AML-193 (cell line): ENCODE measurements around the gene RAB35.

Experiments
- DNase-seq, 2 experiments: peaks; one replicate each; lab custom pipeline; 2025; lab: John Stamatoyannopoulos, UW

Gene RAB35

DNA sequence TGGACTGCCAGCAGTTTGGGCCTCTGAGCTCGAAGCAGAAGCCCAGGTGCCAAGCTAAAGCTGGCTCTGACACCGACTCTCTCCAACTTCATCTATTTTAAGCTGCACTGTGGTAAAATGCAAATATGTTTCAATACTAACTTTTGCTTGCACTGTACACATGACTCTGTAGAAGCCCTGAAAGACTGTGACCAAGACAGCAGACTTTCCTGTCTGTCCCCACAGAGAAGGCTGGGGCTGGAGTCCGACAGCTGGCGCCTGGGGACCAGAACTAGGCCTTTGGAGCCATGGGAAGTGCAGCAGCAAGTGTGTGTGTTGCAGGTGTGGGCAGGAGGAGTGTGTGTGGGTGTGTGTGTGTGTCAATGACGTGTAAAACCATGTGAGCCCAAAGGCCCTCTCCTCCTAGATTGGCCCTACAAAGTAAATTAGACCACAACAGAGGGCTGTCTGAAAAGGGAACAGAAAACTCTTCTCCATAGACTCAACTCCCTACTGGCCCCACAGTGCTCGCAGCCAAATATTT is 16.4 kb upstream of the RAB35 start:
- no peak for DNase-seq

GRCh38 chr12:120132054-120132836 is 15.7 kb upstream of the RAB35 start:
- no peak for DNase-seq

- DNase-seq: no peak
Observed at GRCh38 chr12:120131116-120131515, 14.6 kb upstream of the RAB35 start.

GRCh38 chr12:120130011-120130410 is 13.5 kb upstream of the RAB35 start:
- DNase-seq: no peak

DNA sequence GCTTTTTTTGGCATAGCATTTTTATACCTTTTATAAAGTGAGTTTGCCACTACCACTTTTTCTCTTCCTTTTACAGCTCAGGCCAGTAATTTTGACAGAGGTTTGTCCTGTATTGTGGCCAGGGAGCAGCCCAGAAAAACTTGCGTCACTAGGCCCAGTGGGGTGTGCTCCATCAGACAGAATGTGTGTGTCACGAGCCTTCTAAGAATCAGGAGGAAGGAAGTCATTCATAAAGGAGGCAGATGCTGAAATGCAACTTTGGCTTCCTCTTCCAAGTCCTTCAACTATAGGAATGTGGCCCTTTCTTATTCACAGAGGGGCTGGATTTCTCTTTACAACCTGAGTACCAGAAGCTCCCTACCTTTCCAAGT is 10.1 kb upstream of the RAB35 start:
- peak; percentile 88 to 91 for DNase-seq

- DNase-seq: no peak
Observed at GRCh38 chr12:120125792-120126634, 9.5 kb upstream of the RAB35 start.

DNA sequence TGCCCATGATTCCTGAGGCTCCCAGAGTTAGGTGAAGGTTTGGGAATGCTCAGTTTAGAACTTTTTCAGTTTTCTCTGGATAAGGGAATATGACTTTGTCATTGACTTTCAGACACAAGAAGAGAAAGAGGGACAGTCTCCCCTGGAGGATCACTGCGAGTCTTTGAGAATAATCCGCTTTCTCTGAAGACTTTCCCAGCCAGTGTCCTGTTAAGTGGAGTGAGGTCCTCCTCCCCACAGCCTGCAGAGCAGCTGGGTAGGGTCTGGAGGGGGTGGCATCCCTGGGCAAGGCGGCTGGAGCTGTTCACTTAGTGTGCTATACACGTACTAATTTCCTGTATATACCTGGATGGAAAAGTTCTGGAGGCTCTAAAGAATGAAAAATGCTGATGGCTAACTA is 8.5 kb upstream of the RAB35 start:
- DNase-seq: no peak

GRCh38 chr12:120121766-120122293 is 5.3 kb upstream of the RAB35 start:
- DNase-seq: no peak

GRCh38 chr12:120121343-120121742 is 4.8 kb upstream of the RAB35 start:
- DNase-seq: no peak

DNA sequence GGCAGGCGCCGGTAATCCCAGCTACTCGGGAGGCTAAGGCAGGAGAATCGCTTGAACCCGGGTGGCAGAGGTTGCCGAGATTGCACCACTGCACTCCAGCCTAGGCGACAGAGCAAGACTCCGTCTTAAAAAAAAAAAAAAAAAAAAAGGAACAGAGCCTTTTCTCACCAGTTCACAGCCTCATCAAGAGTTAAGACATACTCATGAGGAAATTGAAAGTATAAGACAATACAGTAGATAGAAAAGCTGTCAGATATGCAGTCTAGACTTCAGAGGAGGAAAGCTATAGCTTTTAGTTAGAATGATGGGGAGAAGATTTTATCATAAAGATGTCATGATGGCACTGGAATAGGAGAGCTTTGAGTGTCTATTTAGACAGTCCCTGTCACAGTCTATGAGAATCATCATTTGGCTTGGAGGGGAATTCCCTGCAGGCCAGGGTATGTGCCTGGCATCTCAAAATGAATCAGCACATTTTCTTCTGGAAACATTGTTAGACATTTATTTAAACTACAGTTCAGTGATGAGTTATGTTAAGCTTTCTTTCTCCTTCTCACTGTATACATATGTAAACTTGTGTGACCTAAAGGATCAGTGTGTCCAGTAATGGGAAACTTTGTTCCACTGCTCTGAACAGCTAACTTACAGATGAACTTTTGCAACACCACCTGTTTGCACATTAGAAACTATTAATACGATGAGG is 2.9 kb upstream of the RAB35 start:
- DNase-seq: peak; percentile 40 to 53

- DNase-seq: no peak
Observed at GRCh38 chr12:120118321-120119061, 1.9 kb upstream of the RAB35 start.

DNA sequence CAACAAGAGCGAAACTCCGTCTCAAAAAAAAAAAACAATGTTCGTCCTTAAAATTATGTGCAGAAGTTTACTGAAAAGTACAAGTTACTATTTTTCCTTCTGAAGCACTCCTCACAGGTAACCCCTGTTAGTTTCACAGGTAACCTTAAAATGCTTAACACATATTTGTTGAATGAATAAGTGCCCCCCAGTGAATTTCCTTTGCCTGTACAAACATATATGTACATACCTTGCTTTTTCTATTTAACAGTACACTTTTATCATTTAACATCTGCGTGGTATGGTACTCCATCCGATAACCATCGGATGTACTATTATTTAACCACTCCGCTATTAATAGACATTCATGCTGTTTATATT is 1.4 kb upstream of the RAB35 start:
- DNase-seq: no peak

DNA sequence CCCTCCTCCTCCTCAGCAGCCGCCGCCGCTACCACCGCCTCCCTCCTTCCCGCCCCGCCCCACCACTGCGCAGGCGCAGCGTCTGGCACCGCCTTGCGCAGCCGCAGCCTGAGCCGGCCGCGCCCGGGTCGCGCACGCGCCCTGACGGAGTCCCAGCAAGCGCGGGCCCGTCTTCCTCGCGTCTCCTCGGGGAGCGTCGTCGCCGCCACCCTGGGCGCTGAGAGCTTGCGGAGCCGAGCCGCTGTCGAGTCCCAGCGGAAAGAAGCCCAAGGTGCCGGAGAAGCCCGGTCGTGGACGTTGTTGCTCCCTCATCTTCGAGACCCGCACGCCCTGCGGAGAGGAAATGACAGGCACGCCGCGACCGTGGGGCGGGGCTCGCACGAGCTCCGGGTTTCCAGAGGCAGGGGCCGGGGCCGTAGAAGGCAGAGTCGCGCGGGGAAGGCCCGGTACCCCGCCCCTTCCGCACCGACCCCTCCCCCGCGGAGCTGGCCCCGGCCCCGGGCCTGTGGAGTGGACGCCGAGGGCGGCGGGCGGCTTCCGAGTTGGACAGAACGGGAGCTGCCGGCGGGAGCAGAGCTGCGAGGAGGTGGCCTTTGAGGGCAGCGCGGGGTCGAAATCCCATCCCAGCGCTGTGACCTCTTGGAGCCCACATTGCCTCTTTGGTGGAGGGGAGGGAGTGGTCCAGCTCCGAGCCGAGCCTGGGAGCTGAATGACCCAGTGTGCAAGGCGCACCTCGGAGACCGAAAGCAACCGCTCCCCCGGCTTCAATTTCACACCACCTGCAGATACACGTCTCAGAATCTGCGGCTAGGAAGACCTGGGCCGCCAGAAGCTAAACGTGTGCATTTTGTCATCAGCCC is 469 bp upstream of the RAB35 start:
- peak; percentile 81 for DNase-seq

DNA sequence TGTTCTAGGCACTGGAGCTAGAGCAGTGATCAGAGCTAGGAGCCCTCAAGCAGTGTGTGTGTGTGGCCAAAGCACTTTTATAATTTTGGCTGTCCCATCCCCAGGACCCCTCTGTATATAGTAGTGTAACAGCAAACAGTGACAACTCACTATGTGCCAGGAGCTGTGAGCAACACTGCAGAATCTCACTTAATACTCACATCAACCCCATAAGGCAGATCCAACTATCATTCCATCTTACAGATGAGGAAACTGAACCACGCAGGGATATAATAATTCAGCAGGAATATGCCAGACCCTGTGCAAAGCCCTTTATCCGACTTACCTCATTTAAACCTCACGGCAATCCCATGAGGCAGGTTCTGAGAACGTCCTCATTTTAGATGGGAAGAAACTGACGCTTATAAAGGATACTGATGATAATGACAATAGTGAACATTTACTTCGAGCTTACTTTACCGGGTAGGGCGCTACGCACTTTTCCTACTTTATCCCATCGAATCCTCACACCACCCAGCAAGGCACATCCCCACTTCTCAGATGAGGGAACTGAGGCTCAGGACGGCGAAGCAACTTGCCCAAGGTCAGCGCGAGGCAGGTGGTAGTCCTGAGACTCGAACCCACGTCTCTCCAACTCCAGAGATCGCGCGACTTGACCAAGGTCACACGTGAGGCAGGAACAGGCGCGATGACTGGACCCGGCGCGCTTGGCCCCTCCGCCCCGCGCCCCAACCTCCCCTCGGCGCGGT is 687 bp downstream of the RAB35 start:
- peak; percentile 35 to 39 for DNase-seq

GRCh38 chr12:120115066-120115465 is 1.5 kb downstream of the RAB35 start:
- DNase-seq: no peak

GRCh38 chr12:120110550-120111501 is 5.7 kb downstream of the RAB35 start:
- peak; percentile 70 to 80 for DNase-seq

DNA sequence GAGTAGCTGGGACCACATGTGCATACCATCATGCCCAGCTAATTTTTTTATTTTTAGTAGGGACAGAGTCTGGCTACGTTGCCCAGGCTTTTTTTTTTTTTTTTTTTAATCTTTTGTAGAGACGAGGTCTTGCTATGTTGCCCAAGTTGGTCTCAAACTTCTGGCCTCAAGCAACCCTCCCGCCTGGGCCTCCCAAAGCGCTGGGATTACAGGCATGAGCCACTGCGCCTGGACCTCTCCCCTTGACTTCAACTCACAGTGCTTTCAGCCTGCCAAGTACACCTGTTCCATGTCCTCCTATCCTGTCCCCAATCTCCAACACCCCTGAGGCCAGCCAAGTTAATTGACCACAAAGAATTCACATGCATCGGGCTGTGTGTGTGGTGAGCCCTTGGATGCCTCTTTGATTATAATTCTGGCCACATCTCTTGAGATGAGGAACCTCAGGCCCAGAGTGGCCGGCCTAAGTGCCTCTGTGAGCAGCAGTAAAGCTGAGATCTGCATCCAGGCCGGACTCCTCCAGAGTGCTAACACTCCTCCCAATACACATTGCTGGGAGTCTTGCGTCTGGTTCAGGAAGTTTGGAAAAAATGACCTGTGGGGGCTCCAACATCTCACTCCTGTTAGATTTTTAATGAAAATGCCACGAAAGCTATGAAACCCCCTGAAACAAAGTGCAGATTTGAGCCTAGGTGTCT is 6.8 kb downstream of the RAB35 start:
- DNase-seq: no peak

DNA sequence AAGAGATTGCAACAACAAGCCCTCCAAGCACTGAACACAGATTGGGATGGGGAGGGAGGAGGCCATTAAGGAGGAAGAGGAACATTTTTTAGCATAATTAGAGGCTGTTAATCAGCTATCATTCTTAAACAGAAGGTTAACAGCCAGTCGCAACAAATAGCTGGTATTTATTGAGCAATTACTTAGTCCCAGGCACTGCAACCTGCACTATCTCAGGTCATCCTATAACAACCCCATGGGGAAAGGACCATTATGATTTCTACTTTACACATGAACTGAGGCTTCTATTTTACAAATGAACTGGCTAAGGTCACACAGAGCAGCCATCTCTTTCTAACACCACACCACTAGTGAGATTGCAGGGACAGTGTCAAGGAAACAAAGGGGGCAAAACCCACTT is 10.4 kb downstream of the RAB35 start:
- DNase-seq: peak in 1 of 2 experiments; percentile 1
